Putamen (tissue), 1 donor: Measurements from ENCODE around the gene DDRGK1.

Experiments used
- DNase-seq: peaks from one replicate; pipeline ENCODE4 v3.0.0-alpha.2; 2016; ENCODE audit warnings: low spot score

DDRGK1 gene

GRCh38 chr20:3235666-3236324 lies 31.3 kb upstream of the DDRGK1 start:
- DNase-seq, result no peak

GRCh38 chr20:3233991-3234498 lies 29.6 kb upstream of the DDRGK1 start:
- no peak for DNase-seq

GRCh38 chr20:3233131-3233990 lies 28.9 kb upstream of the DDRGK1 start:
- DNase-seq, result no peak

GRCh38 chr20:3231889-3232588 lies 27.6 kb upstream of the DDRGK1 start:
- DNase-seq, result no peak

- DNase-seq, result no peak
These were observed 26.6 kb upstream of the DDRGK1 start for GRCh38 chr20:3231116-3231515.

GRCh38 chr20:3229798-3230197 lies 25.3 kb upstream of the DDRGK1 start:
- no peak for DNase-seq

GRCh38 chr20:3229158-3229557 lies 24.7 kb upstream of the DDRGK1 start:
- DNase-seq, result no peak

- no peak for DNase-seq
These were observed 24.2 kb upstream of the DDRGK1 start for GRCh38 chr20:3228750-3229032.

GRCh38 chr20:3227936-3228749 lies 23.7 kb upstream of the DDRGK1 start:
- DNase-seq, result no peak

GRCh38 chr20:3227506-3227905 lies 23.0 kb upstream of the DDRGK1 start:
- no peak for DNase-seq

- DNase-seq, result no peak
These were observed 22.4 kb upstream of the DDRGK1 start for GRCh38 chr20:3226864-3227263.

- no peak for DNase-seq
These were observed 21.6 kb upstream of the DDRGK1 start for GRCh38 chr20:3226093-3226492.

- no peak for DNase-seq
These were observed 20.4 kb upstream of the DDRGK1 start for GRCh38 chr20:3224681-3225421.

- DNase-seq, result no peak
These were observed 19.7 kb upstream of the DDRGK1 start for GRCh38 chr20:3223994-3224680.

- DNase-seq, result no peak
These were observed 19.1 kb upstream of the DDRGK1 start for GRCh38 chr20:3223651-3223993.

GRCh38 chr20:3222635-3223600 lies 18.4 kb upstream of the DDRGK1 start:
- DNase-seq, result no peak

GRCh38 chr20:3221398-3222226 lies 17.1 kb upstream of the DDRGK1 start:
- no peak for DNase-seq

GRCh38 chr20:3218307-3218988 lies 14.0 kb upstream of the DDRGK1 start:
- no peak for DNase-seq
